ENCODE data around the gene GPRIN3. TPM values are rescaled to one million over a fixed set of nuclear protein-coding genes. Genes with fewer than 3 reads are reported as not detected.

Gene GPRIN3
- total RNA-seq, result 42.3 TPM in 2 replicates

GRCh38 chr4:89307446-89308160, at the start of gene GPRIN3:
Gene GPRIN3 (minus strand): TSS chr4:89307800. CDS start chr4:89250110, 57,690 bp downstream.
- intact Hi-C loops (cut with micrococcal nuclease), result loop anchor here (1.0 to 5.0 kb wide), 5 partner anchors 10 to 1025 kb away; partner anchors contain the start of gene PPM1K

DNA sequence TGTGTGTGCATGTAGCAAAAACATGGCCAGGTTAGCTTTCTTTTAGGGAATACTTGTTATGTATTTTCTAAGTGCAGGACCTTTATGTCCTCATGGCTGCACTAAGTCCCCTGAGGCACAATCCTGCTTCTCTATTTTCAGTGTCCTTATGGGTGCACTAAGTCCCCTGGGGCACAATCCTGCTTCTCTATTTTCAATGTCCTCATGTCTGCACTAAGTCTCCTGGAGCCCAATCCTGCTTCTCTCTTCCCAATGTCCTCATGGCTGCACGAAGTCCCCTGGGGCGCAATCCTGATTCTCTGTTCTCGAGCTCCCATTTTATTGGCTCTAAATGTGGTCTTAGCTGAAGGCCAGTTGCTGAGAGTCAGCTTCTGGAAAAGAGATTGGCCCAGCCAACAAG, 49.7 kb upstream of the GPRIN3 start:
- intact Hi-C loops (cut with micrococcal nuclease), result no loop called here

GRCh38 chr4:89356086-89356485, 48.5 kb upstream of the GPRIN3 start:
- intact Hi-C loops (cut with micrococcal nuclease), result no loop called here

GRCh38 chr4:89353514-89353913, 45.9 kb upstream of the GPRIN3 start:
- intact Hi-C loops (cut with micrococcal nuclease), result no loop called here

DNA sequence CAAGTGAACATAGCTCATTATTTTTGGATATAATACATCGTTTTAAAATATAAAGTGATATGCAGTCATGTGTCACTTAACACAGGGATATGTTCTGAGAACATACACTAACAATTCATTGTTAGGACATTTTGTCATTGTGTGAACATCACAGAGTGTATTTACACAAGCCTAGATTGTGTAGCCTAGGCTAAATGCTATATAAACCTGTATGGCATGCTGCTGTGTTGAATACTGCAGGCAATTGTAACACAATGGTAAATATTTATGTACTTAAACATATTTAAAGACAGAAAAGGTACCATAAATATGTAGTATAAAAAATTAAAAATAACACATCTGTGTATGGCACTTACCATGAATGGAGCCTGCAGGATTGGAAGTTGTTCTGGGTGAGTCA, 44.9 kb upstream of the GPRIN3 start:
- intact Hi-C loops (cut with micrococcal nuclease), result no loop called here

GRCh38 chr4:89351201-89351600, 43.6 kb upstream of the GPRIN3 start:
- intact Hi-C loops (cut with micrococcal nuclease), result no loop called here

- intact Hi-C loops (cut with micrococcal nuclease), result no loop called here
Observed at GRCh38 chr4:89347363-89348025, 39.9 kb upstream of the GPRIN3 start.

- intact Hi-C loops (cut with micrococcal nuclease), result no loop called here
Observed at GRCh38 chr4:89344571-89344970, 37.0 kb upstream of the GPRIN3 start.

- intact Hi-C loops (cut with micrococcal nuclease), result loop anchor here (5.0 kb wide), 1 partner anchor 69 kb away; no protein-coding TSS in a partner anchor
Observed at GRCh38 chr4:89338206-89338605, 30.6 kb upstream of the GPRIN3 start.

DNA sequence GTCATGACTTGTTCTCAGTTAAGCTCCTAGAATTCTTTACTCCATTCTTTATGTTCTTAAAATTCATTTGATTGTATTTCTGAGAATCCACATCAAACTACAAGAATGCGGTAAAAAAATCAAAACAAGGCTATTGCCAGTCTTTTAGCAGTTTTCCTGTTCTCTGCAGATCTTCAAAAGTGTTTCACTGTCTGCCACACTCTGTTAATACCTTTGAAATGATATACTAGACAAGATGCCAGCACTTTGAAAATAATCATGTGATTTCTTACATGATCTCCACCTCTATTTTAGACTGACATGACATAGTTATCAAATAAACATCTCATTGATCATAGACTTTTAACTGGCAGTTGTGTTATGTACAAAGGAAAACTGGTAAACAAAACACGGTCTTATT, 30.1 kb upstream of the GPRIN3 start:
- intact Hi-C loops (cut with micrococcal nuclease), result loop anchor here (5.0 kb wide), 1 partner anchor 70 kb away; no protein-coding TSS in a partner anchor

GRCh38 chr4:89336818-89337420, 29.3 kb upstream of the GPRIN3 start:
- intact Hi-C loops (cut with micrococcal nuclease), result loop anchor here (5.0 kb wide), 1 partner anchor 70 kb away; no protein-coding TSS in a partner anchor

GRCh38 chr4:89334830-89335229, 27.2 kb upstream of the GPRIN3 start:
- intact Hi-C loops (cut with micrococcal nuclease), result loop anchor here (5.0 kb wide), 1 partner anchor 72 kb away; no protein-coding TSS in a partner anchor

DNA sequence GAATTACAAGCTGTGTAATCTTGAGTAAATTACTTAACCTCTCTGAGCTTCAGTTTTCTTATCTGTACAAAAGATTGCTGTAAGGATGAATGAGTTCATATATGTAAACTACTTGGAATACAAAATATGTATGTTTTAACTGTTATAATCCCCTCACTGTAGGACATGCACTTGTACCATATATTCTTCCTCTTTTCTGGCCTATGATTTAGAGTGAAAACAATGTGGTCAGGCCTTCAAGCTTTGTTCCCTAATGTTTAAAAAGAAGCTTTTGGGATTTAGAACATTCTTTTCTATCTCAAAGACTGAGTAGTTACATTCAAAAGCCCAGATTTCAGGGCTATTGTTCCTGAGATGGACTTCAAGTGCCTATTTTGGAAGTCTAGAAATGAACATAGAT, 26.7 kb upstream of the GPRIN3 start:
- intact Hi-C loops (cut with micrococcal nuclease), result no loop called here

GRCh38 chr4:89331686-89332544, 24.3 kb upstream of the GPRIN3 start:
- intact Hi-C loops (cut with micrococcal nuclease), result no loop called here

GRCh38 chr4:89331197-89331596, 23.6 kb upstream of the GPRIN3 start:
- intact Hi-C loops (cut with micrococcal nuclease), result no loop called here

DNA sequence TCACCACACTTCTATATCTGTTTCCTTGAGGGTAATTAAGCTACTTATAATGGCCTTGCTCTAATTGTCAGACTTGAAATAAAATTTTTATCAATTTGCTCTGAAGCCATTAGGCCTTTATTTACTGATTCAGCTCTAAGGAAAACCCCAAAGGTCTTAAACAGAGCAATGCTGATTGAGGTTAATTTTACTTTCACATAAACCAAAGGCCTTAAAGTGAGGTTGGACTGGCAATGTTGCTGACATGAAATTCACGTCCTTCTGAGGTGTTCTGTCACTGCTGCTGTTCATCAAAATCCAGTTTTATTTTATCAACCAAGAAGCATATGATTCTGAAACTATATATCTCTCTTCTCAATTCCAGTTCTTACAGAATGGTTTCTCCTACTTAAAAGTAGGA, 21.7 kb upstream of the GPRIN3 start:
- intact Hi-C loops (cut with micrococcal nuclease), result no loop called here

DNA sequence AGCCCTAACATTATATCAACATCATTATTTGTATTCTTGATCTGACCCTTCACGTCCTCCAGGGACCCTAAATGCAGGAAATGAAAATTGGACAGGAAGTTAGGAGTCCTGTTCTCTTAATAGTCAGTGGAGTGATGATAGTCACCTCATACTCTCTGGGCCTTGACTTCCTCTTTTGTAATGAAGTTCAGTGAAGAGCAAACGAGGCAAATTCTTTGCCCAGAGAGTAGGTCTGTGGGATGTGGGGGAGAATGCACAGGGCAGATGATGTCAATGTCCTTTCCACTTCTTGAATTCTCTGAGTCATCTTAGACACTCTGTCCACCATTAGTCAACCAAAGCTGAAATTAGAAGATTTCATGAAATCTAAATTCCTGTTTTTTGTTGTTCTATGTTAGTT, 17.1 kb upstream of the GPRIN3 start:
- intact Hi-C loops (cut with micrococcal nuclease), result no loop called here

GRCh38 chr4:89322671-89323070, 15.1 kb upstream of the GPRIN3 start:
- intact Hi-C loops (cut with micrococcal nuclease), result no loop called here

DNA sequence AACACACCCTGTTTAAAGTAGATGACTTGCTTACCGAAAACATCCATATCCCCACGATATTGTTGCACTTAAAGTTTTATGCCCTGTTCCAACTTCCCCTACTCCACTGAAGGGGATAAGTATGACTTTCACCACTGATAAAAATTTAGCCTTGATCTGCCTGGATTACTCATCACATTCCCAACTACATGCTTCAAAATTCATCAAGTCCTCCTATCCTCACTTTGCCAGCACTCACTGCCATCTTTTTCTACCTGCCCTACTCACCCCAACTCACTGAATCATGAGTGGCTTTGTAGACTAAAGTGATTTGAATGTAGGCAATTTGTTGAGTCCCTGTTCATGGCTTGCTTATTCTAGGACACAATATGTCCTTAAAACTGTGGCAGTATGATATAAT, 12.2 kb upstream of the GPRIN3 start:
- intact Hi-C loops (cut with micrococcal nuclease), result no loop called here

DNA sequence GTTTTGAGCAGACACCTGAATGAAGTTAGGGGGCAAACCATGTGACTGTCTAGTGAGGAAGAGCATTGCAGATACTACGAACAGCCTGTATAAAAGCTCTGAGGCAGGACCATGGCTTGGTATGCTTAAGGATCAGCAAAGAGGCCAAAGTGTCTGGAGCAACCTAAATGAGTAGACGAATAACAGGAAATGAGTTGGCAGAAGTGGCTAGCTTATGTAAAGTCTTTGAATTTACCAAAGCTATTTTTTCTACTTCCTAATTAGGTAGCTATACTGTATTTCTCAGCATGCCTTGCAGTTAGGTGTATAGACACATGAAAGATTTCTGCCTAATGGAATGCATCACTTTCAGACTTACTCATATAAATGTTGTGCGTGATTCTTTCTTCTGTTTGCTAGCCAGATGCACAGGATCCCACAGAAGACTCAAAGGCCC, 9.3 kb upstream of the GPRIN3 start:
- intact Hi-C loops (cut with micrococcal nuclease), result loop anchor here (1.0 kb wide), 2 partner anchors 9 to 14 kb away; no protein-coding TSS in a partner anchor

DNA sequence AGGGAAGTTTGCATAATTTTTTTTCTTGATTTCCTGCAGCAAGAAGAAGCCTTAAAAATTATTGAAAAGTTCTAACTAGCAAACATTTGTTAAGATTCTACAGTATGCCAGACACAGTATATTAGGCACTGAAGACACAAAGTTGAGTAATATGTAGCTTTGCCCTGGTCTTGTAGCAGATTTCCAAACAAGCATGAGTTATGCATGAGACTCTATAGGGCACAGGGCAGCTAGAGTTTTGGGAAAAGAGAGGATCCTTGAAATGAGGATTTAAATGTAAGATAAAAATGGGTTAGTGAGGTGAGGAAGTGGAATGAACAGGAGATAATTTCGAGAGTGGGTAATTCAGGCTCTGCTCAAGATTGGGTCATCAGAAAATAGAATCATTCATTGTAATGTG, 8.6 kb upstream of the GPRIN3 start:
- intact Hi-C loops (cut with micrococcal nuclease), result no loop called here

All from T-helper 2 cell treated with Interferon-gamma antibody and Interleukin-4, amounts not matched to agents 100 ng/mL and 5 ng/mL, for 36 hours (primary cell).